Measurements from ENCODE around the gene BAHCC1. TPM values are rescaled to one million over a fixed set of nuclear protein-coding genes. Genes with fewer than 3 reads are reported as not detected.

The BAHCC1 gene
- total RNA-seq, 1 donor from 2014 or later: 10.7 TPM

DNA sequence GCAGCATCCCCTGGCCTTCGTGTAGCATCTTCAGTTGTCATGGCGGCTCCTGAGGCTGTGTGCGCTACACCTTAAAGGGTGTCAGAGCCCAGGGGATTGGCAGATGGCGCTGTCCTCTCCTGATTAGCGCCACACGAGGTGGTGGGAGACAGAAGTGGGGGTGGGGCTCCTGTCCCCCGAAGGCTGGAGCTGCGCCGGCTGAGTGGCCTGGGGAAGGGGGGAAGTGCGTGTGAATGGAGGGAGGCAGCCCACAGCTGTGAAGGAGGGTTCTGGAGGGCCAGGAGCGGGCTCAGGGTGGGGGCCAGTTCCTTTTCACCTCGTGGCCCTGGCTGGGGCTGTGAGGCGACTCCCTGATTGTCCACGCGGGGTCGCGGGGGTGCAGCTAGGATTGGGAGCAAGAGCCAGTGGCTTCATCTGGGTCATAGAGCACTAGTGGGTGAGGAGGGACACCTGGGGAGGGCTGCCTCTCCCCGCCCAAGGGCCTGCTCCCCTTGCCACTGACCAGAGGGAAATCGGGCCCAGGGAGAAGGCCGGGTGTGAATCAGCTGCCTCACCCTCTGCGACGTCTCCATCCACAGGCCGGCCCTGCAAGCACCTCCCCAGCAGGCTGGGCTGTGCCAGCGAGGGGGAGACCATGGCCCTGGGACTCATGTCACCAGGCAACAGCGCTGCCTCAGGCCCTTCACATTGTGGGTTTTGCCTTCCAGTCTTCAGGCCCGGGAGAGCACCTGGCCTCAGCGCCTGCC, 14.1 kb downstream of the BAHCC1 start:
- no peak for DNase-seq (ENCODE audit: low spot score)

DNA sequence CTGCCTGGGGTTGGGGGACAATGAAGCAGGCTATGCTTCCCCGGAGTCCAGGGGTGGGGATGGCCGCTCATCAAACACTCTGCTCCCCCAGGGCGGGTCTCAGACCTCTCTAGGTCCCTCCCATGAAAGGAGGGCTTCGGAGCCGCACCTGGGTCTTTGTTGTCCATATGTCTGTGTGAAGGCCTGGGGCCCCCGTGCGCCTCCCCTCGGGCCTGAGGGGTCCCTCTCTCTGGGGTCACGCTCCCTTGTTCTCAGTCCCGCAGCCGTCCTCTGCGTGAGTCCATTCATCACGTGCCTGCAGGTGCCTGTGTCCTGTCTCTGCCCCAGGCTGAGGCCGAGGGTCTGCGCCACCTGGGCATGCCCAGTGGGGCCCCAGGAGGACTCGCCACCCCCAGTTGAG, 15.6 kb downstream of the BAHCC1 start:
- Mint-ChIP-seq H3K27ac (ENCODE audit: unreplicated experiment) (no peak overlapping the region), H3K27me3 (ENCODE audit: unreplicated experiment) (peaks cover 2% of the 10 kb centered on the region), H3K4me1 (ENCODE audit: unreplicated experiment) (peaks cover 8% of the 10 kb centered on the region), H3K4me3 (ENCODE audit: unreplicated experiment) (no peak overlapping the region), H3K9me3 (ENCODE audit: unreplicated experiment) (no peaks in the 10 kb centered on the region), H3K36me3 (ENCODE audit: low read depth, unreplicated experiment) (no peaks in the 10 kb centered on the region)
- TF ChIP-seq, protein P1, sequence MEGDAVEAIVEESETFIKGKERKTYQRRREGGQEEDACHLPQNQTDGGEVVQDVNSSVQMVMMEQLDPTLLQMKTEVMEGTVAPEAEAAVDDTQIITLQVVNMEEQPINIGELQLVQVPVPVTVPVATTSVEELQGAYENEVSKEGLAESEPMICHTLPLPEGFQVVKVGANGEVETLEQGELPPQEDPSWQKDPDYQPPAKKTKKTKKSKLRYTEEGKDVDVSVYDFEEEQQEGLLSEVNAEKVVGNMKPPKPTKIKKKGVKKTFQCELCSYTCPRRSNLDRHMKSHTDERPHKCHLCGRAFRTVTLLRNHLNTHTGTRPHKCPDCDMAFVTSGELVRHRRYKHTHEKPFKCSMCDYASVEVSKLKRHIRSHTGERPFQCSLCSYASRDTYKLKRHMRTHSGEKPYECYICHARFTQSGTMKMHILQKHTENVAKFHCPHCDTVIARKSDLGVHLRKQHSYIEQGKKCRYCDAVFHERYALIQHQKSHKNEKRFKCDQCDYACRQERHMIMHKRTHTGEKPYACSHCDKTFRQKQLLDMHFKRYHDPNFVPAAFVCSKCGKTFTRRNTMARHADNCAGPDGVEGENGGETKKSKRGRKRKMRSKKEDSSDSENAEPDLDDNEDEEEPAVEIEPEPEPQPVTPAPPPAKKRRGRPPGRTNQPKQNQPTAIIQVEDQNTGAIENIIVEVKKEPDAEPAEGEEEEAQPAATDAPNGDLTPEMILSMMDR (IDR thresholded peaks at IDR 0.05; ENCODE audit: unreplicated experiment): no peak
- DNase-seq (ENCODE audit: low spot score): no peak

More for the DNA sequence above, 14.1 kb downstream of the BAHCC1 start:
- TF ChIP-seq, protein P1 (IDR thresholded peaks at IDR 0.05; ENCODE audit: unreplicated experiment): no peak
- H3K36me3 Mint-ChIP-seq (ENCODE audit: low read depth, unreplicated experiment): no peaks in the 10 kb centered on the region
- H3K4me3 Mint-ChIP-seq (ENCODE audit: unreplicated experiment): no peak overlapping the region
- peaks cover 11% of the 10 kb centered on the region for H3K4me1 Mint-ChIP-seq (ENCODE audit: unreplicated experiment)
- no peak overlapping the region for H3K27ac Mint-ChIP-seq (ENCODE audit: unreplicated experiment)
- H3K9me3 Mint-ChIP-seq (ENCODE audit: unreplicated experiment): no peaks in the 10 kb centered on the region
- peaks cover 2% of the 10 kb centered on the region for H3K27me3 Mint-ChIP-seq (ENCODE audit: unreplicated experiment)

- DNase-seq (ENCODE audit: low spot score): no peak
- H3K4me3 Mint-ChIP-seq (ENCODE audit: unreplicated experiment): no peak overlapping the region
- TF ChIP-seq, protein P1 (IDR thresholded peaks at IDR 0.05; ENCODE audit: unreplicated experiment): no peak
- no peak overlapping the region for H3K27ac Mint-ChIP-seq (ENCODE audit: unreplicated experiment)
- no peaks in the 10 kb centered on the region for H3K9me3 Mint-ChIP-seq (ENCODE audit: unreplicated experiment)
- H3K4me1 Mint-ChIP-seq (ENCODE audit: unreplicated experiment): peaks cover 6% of the 10 kb centered on the region
- peaks cover 6% of the 10 kb centered on the region for H3K27me3 Mint-ChIP-seq (ENCODE audit: unreplicated experiment)
- no peaks in the 10 kb centered on the region for H3K36me3 Mint-ChIP-seq (ENCODE audit: low read depth, unreplicated experiment)
Measured at GRCh38 chr17:81411305-81411704, 16.0 kb downstream of the BAHCC1 start.

DNA sequence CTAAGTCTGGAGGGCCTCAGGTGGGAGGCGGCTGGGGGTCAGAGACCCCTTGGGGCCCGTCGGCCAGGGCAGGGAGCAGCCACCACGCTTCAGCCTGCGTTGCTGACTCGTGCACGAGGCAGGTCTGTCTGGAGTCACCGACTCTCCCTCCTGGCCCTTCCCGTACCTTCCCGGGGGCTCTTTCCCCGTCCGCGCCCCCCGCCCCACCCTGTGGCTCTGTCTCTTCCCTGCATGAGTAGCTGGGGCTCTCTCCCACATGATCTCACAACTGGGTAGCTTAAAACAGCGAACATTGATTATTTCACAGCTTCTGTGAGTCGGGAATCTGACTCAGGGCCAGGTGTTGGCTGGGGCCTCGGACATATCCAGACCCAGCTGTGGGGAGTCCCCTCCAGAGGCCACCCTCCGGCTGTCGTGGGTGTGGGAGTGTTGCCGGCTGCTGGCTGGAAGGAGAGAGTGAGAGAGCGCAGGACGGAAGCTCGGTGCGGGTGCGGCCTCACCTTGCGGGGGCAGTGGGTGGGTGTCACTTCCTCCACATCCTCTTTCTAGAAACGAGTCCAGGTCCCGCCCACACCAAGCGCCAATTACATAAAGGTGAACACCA, 17.3 kb downstream of the BAHCC1 start:
- Mint-ChIP-seq H3K27ac (ENCODE audit: unreplicated experiment) (no peak overlapping the region), H3K4me3 (ENCODE audit: unreplicated experiment) (no peak overlapping the region), H3K4me1 (ENCODE audit: unreplicated experiment) (peaks cover 3% of the 10 kb centered on the region), H3K27me3 (ENCODE audit: unreplicated experiment) (peaks cover 7% of the 10 kb centered on the region), H3K36me3 (ENCODE audit: low read depth, unreplicated experiment) (no peaks in the 10 kb centered on the region), H3K9me3 (ENCODE audit: unreplicated experiment) (no peaks in the 10 kb centered on the region)
- DNase-seq (ENCODE audit: low spot score): no peak
- TF ChIP-seq, protein P1 (IDR thresholded peaks at IDR 0.05; ENCODE audit: unreplicated experiment): no peak

- Mint-ChIP-seq H3K4me1 (ENCODE audit: unreplicated experiment) (peaks cover 3% of the 10 kb centered on the region), H3K27ac (ENCODE audit: unreplicated experiment) (no peak overlapping the region), H3K36me3 (ENCODE audit: low read depth, unreplicated experiment) (no peaks in the 10 kb centered on the region), H3K9me3 (ENCODE audit: unreplicated experiment) (no peaks in the 10 kb centered on the region), H3K4me3 (ENCODE audit: unreplicated experiment) (no peak overlapping the region), H3K27me3 (ENCODE audit: unreplicated experiment) (peaks cover 7% of the 10 kb centered on the region)
- DNase-seq (ENCODE audit: low spot score): no peak
- TF ChIP-seq, protein P1 (IDR thresholded peaks at IDR 0.05; ENCODE audit: unreplicated experiment): no peak
Measured at GRCh38 chr17:81413497-81414135, 18.4 kb downstream of the BAHCC1 start.

Measured in endothelial cell (in vitro differentiated cells).